Skeletal muscle cell (primary cell): ENCODE data around the gene PUM1.
A peak's percentile ranks its signal among the peaks of the same experiment; 100 is the strongest.

Experiments
- DNase-seq: peaks from one replicate; pipeline ENCODE4 v3.0.0-alpha.2; 2010; ENCODE audit warnings: low read depth
- H3K4me3 ChIP-seq: 2 replicates; pipeline ENCODE4 v1.5.1; 2011; ENCODE audit warnings: low read depth, mild to moderate bottlenecking, control low read depth, low read length, moderate library complexity

The PUM1 gene

GRCh38 chr1:31003613-31004230 lies 61.8 kb downstream of the PUM1 start:
- no peak overlapping the region for H3K4me3 ChIP-seq
- DNase-seq, result no peak

- no peak overlapping the region for H3K4me3 ChIP-seq
- DNase-seq, result no peak
These were observed 65.2 kb downstream of the PUM1 start for GRCh38 chr1:31000301-31000700.

GRCh38 chr1:30998887-30999286 lies 66.6 kb downstream of the PUM1 start:
- H3K4me3 ChIP-seq, result no peak overlapping the region
- no peak for DNase-seq

- no peak for DNase-seq
These were observed 67.3 kb downstream of the PUM1 start for GRCh38 chr1:30998171-30998570.

GRCh38 chr1:30997463-30998057 lies 68.0 kb downstream of the PUM1 start:
- H3K4me3 ChIP-seq, result no peak overlapping the region
- DNase-seq, result no peak

More at GRCh38 chr1:30998171-30998570, 67.3 kb downstream of the PUM1 start:
- no peak overlapping the region for H3K4me3 ChIP-seq

GRCh38 chr1:30995990-30996612 lies 69.4 kb downstream of the PUM1 start:
- no peak for DNase-seq
- H3K4me3 ChIP-seq, result no peak overlapping the region

- H3K4me3 ChIP-seq, result no peak overlapping the region
- DNase-seq, result no peak
These were observed 73.5 kb downstream of the PUM1 start for GRCh38 chr1:30991862-30992606.

- no peak overlapping the region for H3K4me3 ChIP-seq
- DNase-seq, result no peak
These were observed 74.9 kb downstream of the PUM1 start for GRCh38 chr1:30990591-30990990.

GRCh38 chr1:30988045-30988444 lies 77.5 kb downstream of the PUM1 start:
- no peak overlapping the region for H3K4me3 ChIP-seq
- no peak for DNase-seq

GRCh38 chr1:30986755-30987154 lies 78.8 kb downstream of the PUM1 start:
- no peak for DNase-seq
- no peak overlapping the region for H3K4me3 ChIP-seq

GRCh38 chr1:30984991-30985503 lies 80.5 kb downstream of the PUM1 start:
- no peak overlapping the region for H3K4me3 ChIP-seq
- DNase-seq, result no peak

GRCh38 chr1:30984165-30984889 lies 81.2 kb downstream of the PUM1 start:
- no peak for DNase-seq
- no peak overlapping the region for H3K4me3 ChIP-seq

GRCh38 chr1:30982937-30983336 lies 82.6 kb downstream of the PUM1 start:
- DNase-seq, result no peak
- H3K4me3 ChIP-seq, result no peak overlapping the region

- H3K4me3 ChIP-seq, result no peak overlapping the region
- DNase-seq, result no peak
These were observed 83.1 kb downstream of the PUM1 start for GRCh38 chr1:30982431-30982830.

- peak; percentile 36 for DNase-seq
- H3K4me3 ChIP-seq, result no peak overlapping the region
These were observed 84.3 kb downstream of the PUM1 start for GRCh38 chr1:30981172-30981571.

GRCh38 chr1:30977511-30977910 lies 88.0 kb downstream of the PUM1 start:
- H3K4me3 ChIP-seq, result no peak overlapping the region
- DNase-seq, result no peak

GRCh38 chr1:30977105-30977504 lies 88.4 kb downstream of the PUM1 start:
- DNase-seq, result peak; percentile 31
- no peak overlapping the region for H3K4me3 ChIP-seq

- no peak for DNase-seq
- H3K4me3 ChIP-seq, result no peak overlapping the region
These were observed 89.4 kb downstream of the PUM1 start for GRCh38 chr1:30976143-30976542.

GRCh38 chr1:30975217-30975616 lies 90.3 kb downstream of the PUM1 start:
- DNase-seq, result no peak
- H3K4me3 ChIP-seq, result no peak overlapping the region

- no peak overlapping the region for H3K4me3 ChIP-seq
- no peak for DNase-seq
These were observed 91.0 kb downstream of the PUM1 start for GRCh38 chr1:30974536-30974935.
